ENCODE results near the gene DCTN3. TPM values are rescaled to one million over a fixed set of nuclear protein-coding genes. Genes with fewer than 3 reads are reported as not detected.

The DCTN3 gene
- total RNA-seq, 4 donors from 2014 or later = 41.4 to 57.5 (median 51.7) TPM

- TF ChIP-seq CTCF (IDR thresholded peaks at IDR 0.05; ENCODE audit: low read depth) = no peak
Measured at GRCh38 chr9:34572628-34573027, 47.7 kb downstream of the DCTN3 start.

GRCh38 chr9:34572092-34572491, 48.2 kb downstream of the DCTN3 start:
- TF ChIP-seq CTCF (IDR thresholded peaks at IDR 0.05; ENCODE audit: low read depth) = no peak

GRCh38 chr9:34571481-34571810, 48.8 kb downstream of the DCTN3 start:
- TF ChIP-seq CTCF (IDR thresholded peaks at IDR 0.05; ENCODE audit: low read depth) = no peak

- TF ChIP-seq CTCF (IDR thresholded peaks at IDR 0.05; ENCODE audit: low read depth) = no peak
Measured at GRCh38 chr9:34570809-34571480, 49.4 kb downstream of the DCTN3 start.

GRCh38 chr9:34570376-34570775, 49.9 kb downstream of the DCTN3 start:
- no peak for TF ChIP-seq CTCF (IDR thresholded peaks at IDR 0.05; ENCODE audit: low read depth)

- no peak for TF ChIP-seq CTCF (IDR thresholded peaks at IDR 0.05; ENCODE audit: low read depth)
Measured at GRCh38 chr9:34568774-34569173, 51.5 kb downstream of the DCTN3 start.

GRCh38 chr9:34568133-34568532, 52.2 kb downstream of the DCTN3 start:
- TF ChIP-seq CTCF (IDR thresholded peaks at IDR 0.05; ENCODE audit: low read depth) = no peak

Measured in subcutaneous adipose tissue (tissue), 4 donors.